Stimulated activated CD4-positive, alpha-beta T cell treated with anti-CD3 and anti-CD28 coated beads, Interleukin-1b, Interleukin-23, amount 100 ng/mL, for 1 hour (primary cell): Measurements from ENCODE around the gene MCF2.
"Not testable (repeated sequence)": the region's sequence is repeated elsewhere in the genome, so short reads cannot be mapped to it uniquely, and the experiment has no call there.

ENCODE experiments used
- DNase-seq, 2 donors: peaks; one replicate each; pipeline ENCODE4 v3.0.0-alpha.2; 2020; ENCODE audit warnings: low read depth in 2 of 2

MCF2 gene, protein sequence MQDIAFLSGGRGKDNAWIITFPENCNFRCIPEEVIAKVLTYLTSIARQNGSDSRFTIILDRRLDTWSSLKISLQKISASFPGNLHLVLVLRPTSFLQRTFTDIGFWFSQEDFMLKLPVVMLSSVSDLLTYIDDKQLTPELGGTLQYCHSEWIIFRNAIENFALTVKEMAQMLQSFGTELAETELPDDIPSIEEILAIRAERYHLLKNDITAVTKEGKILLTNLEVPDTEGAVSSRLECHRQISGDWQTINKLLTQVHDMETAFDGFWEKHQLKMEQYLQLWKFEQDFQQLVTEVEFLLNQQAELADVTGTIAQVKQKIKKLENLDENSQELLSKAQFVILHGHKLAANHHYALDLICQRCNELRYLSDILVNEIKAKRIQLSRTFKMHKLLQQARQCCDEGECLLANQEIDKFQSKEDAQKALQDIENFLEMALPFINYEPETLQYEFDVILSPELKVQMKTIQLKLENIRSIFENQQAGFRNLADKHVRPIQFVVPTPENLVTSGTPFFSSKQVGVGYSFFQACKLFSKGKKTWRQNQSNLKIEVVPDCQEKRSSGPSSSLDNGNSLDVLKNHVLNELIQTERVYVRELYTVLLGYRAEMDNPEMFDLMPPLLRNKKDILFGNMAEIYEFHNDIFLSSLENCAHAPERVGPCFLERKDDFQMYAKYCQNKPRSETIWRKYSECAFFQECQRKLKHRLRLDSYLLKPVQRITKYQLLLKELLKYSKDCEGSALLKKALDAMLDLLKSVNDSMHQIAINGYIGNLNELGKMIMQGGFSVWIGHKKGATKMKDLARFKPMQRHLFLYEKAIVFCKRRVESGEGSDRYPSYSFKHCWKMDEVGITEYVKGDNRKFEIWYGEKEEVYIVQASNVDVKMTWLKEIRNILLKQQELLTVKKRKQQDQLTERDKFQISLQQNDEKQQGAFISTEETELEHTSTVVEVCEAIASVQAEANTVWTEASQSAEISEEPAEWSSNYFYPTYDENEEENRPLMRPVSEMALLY

DNA sequence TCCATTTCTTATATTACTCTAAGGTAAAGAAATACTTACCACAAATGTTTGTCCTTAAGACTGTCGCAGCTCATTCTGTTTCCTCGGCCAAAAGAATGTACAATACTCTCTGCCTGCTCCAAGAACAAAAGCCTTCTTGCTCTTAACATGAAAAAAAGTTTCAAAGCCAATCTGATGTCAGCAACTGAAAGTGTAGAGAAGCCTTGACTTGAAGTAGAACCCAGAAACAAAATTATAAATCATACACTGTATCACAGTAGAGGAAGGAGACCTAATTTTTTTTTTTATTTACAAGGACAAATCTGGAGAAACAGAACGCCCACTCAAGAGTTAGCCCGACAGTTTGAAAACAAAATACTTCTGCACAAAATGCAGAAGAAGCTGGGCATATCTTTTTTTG lies at the start of gene MCF2:
Gene MCF2, minus strand, starts transcription at position 101 of the 400 bp plus-strand sequence. CDS start 56,423 bp downstream, outside the sequence.
- no peak for DNase-seq

DNA sequence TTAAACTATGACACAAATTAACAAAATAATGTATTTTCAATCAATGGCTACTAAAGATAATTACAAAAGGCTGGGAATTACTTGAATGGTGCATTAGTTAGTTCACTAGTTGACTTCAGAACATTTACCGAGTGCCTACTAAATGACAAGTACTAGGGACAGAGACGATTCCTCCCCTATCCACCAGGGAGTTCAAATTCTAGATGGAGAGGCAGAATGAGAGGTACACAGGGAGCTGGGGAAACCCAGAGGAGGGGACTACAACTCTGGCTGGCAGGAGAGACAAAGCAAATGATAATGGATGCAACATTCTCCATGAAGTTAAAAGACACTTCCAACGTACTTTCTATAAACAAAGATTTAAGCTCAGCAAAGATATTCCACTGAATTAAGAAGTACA lies 43.1 kb upstream of the MCF2 start:
- DNase-seq = no peak

DNA sequence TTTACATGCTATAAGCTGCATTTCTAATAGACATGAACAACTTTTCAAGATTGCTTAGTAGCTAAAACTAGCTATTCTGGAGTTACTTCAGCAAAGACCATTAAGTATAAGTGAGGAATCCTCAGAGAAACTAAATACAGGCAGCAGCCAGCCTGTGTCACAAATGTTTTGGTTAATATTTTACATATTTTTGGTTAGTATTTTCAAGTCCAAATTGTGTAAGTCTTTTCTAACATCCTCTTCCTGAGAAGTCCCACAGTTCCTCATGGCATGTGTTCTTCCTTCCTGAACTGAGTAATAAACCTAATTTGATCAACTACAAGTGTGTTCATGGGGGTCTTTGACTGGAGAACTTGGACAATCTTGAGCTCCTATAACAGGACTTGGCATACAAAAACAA lies 42.4 kb upstream of the MCF2 start:
- DNase-seq = no peak

DNA sequence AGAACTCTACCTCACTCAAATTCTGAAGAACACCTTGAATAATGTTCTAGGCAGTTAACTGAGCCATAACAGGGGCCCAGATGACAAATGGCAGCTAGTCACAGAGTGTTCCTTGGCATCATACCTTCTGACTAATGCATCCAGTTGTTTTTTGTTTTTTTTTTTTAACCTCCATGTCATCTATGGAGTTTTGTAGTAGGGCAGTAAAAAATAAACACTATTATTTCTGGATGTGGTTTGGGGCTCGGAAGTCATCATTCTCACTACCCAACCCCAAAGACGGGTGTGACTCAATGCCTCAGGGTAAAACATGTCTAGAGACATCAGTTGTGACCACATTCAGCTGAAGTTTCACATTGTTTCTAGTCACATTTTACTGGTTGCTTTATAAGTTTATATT lies 31.2 kb upstream of the MCF2 start:
- DNase-seq = no peak

DNA sequence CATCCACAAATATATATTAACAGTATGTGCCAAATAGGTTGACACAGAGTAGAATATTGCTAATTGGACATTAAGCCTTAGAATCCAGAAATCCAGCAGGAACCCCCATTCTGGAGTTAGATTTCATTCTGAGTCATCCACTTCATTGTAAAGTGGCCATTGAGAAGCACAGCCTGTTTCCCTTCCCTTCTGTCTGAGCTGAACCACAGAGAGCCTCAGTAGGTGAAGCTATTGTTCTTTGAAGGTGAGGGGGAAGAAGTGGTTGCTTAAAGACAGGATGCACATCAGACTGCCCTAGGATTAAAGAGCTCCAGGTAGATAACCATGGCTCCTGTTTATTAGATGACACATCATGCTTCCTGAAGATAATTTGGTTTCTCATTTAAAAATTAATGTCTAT lies 30.6 kb upstream of the MCF2 start:
- DNase-seq = no peak

DNA sequence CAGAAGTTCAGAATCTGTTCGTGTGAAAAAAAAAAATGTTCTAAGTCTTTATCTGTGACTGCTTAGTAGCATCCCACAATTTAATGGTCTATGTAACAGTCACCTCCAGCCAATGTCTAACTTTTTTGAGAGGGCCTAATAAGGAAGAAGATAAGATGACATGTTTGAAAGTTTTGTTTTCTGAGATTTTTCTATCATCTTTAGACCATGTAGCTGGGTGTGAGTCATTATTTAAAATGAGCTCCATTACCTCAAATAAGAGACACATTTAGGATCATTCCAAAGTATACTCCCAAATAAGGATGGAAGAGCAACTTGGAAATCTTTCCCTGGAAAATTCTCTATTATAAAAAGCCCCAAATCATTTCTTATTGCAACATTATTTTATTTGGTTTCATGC lies 28.2 kb upstream of the MCF2 start:
- no peak for DNase-seq

DNA sequence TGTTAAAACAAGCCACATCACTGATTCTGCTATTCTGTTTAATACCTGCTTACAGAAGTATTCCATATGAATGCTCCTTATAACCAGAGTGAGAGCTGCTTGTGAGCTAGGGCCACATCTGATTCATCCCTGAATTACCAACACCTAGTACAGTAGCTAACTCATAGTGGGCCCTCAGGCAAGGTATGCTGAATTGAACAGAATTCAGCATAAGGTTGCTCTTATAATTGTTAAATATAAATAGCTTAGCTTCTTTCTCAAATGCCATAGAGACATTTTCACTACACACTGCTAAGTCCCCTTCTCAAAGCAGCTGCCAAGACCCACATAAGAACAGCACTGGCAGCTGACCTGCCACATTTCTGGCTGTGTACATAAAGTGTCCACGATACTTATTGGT lies 27.0 kb upstream of the MCF2 start:
- no peak for DNase-seq

DNA sequence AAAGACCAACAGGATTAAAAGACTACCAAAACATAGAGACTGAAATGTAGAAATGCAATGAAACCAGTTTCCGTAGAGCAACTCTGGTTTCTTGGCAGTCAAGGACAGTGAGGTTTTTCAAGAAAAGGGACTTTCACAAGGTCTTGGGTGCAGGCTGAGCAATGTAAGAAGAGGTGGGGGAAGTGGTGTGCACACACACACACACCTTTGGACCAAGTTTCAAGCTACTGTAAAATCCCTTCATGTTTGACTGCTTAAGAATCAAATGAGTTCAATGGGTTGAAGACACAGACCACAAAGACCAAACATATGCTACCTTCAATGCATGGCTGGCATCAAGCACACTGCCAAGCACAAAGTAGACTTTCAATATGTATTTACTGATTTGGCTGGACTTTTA lies 17.8 kb upstream of the MCF2 start:
- no peak for DNase-seq

DNA sequence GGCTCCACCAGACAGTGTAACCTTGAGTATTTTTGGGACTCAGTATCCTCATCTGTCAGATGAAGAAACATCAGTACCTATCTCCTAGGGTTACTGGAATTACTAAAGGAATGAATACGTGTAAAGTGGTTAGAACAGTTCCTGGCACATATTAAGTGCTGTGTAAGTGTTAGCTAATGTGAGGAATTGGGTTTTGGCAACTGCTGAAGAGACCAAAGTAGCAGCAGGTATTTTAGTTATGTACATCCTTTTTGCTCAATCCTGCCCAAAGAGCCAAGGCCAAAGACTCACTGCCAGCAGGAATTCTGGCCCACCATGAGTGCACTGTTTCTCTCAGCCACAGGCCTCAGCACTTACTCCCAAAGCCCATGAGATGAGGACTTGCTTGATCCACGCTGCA lies 16.7 kb upstream of the MCF2 start:
- no peak for DNase-seq

DNA sequence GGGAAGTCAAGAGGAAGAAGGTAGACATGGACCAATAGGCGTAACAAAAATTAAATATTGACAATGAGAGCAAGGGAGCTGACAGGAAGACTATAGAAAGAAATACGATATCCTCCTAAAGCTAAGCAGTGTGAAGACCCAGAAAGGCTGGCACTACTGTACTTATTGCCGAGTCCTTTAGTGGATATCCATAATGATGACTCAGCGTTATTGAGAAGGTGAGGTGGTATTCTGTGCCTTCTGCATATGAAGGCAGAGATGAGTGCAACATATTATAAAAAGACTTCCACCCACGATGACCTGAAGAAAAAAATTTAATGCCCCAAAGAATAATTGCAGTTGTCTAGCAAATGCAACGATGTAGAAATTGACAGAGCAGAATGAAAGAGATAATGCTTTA lies 13.0 kb upstream of the MCF2 start:
- DNase-seq = no peak

DNA sequence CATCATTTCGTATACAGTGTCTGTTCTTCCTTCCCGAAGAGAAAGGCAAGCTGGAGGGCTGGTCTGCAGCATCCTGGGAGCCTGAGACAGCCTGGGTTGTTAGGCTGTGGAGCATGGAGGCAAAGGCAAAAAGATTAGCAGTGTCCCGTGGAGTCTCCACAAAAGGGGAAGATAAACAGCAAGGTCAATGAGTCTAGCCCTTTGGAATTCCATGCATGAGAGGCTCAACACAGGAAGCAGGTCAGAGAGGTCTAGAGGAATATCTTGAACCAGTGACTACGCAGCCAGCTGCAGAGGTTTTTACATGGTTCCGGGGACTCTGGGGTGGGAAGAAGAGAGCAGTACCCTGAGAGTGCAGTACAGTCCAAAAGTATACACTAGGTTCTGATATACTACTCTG lies 12.2 kb upstream of the MCF2 start:
- DNase-seq = no peak

DNA sequence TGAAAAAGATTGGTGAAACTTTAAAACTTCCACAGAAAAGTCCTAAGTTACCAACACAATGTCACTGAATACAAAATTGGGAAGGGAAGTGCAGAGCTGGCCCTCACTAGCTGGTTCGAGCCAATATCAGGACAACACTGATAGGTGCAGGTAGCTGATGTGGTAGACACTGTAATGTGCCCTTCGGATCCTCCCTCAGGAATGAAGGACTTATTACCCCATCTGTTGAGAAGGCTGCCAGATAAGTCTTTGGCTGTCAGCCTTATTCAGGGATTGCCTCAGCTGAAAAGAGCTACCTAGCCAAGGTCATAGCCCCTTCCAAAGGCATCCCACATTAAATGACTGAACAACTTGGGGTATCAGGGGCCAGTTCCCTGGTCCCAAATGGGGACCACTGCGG lies 5.3 kb downstream of the MCF2 start:
- DNase-seq = no peak

DNA sequence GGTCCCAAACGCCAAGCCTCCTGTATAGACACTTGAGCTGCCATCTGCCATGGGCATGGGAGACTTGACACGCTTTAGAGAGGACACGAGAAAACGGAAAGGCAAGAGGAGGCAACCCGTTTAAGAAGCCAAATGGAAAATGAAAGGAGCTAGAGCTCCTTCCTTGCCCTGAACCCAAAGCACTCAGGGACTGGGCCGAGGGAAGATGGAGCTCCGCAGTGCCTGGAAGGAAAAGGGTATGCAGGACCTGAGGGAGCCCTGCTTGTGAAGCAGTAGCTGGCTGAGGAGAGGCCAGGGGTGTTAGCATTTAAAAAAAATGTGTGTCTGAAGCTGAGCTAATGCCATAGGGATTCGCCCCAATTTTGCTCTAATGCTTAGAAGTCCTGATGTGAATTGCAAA lies 15.1 kb downstream of the MCF2 start:
- no peak for DNase-seq

DNA sequence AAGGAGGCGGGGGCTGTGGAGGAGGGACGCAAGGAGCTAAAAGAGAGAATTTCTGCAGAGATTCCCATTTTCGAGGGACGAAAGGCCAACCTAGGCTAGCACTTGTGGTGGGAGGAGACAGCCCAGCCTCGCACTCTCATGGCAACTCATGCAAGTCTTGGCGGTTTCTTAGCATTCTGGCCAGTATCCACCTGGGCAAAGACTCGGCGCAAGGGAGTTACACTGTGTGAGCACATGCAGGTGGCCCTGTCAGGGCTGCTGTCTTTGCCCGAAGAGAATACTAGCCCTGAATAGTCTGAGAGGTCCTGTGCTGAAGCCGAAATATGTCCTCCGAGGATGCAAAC lies 15.5 kb downstream of the MCF2 start:
- DNase-seq = no peak

DNA sequence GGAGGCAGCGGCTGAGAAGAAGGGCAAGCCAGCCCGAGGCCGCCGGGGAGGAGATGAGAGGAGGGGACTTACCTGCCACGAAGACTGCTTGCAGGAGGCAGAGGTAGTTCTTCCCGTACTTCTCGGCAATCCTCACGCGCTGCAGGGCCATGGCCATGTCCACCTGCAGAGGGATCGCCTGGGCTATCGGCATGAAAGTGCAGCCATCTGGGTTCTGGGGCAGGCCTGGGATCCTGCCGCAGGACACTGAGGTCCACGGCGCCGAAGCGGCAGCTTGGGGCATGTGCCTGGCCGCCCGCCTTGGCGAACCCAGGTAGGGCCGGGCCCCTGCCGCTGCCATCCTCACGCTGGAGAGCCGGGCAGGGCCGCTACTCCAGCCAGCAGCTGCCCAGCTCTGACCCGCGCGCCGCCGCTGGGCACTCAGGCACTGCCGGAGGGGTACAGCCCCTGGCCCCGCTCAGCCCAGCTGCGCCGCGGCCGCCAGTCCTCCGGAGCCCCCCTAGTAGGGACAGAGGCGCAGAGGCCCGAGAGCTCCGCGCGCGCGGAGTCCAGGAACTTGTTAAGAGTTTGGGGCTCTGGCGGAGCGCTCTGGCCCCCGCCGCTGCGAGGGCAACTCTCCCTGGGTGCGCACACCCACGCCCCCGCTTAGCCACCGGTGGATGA lies 16.0 kb downstream of the MCF2 start:
- no peak for DNase-seq

DNA sequence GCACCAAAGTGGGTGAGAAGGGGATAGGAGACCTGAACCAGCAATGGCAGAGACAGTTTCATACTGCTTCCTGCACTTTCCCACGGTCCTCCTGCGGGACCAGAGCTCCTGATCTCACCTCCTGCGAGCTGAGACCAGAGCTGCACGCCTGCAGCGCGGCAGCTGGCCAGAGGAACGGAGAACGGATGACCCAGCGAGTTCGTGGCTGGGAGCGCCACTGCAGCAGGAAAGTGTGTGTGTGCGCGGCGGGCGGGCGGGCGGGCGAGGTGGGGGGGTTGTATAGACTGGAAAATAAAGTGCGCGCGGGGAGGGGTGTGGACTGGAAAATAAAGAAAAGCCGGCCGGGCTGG lies 16.5 kb downstream of the MCF2 start:
- no peak for DNase-seq

DNA sequence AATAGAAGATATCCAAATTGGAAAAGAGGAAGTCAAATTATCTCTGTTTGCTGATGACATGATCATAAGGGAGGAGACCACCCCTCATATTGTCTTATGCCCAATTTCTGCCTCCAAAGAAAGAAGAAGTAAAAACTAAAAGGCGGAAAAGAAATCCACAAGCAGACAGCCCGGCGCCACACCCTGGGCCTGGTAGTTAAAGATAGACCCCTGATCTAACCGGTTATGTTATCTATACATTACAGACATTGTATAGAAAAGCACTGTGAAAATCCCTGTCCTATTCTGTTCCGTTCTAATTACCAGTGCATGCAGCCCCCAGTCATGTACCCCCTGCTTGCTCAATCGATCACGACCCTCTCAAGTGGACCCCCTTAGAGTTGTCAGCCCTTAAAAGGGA lies 22.8 kb downstream of the MCF2 start:
- DNase-seq = not testable (repeated sequence)

DNA sequence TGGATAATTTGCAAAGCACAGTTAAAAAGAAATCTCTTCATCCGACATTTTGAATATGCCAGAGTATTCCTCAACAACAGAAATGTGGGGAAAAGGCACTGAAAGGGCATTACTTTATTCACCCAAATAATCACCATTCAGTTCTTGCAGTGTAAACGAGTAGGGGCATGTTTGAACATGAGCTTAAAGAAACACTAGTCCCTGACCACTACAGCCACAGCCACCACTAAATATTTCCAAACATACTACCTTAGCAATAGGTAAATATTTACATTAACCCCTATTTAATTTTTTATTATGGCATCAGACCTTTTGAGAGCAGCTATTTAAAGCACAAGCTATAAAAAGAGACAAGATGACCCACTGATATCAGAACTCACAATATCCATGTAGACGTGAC lies 27.6 kb downstream of the MCF2 start:
- DNase-seq = no peak

DNA sequence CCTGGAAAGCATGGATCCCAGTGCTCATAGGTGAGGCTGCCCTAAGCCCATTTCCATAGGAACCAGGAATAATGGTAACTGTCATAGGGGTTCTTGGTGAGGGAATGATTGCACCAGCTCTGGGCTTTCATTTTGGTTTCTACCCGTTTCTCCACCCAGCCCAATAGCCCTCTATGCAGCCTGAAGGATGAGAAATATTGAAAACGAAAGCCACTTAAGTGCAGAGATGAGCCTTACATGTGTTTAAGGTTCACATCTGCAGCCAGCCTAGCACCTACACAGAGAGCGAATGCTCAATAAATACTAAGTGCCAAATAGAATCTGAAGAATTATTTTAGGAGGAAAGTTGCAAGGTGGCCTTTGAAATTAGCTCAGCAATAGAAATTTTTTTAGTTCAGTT lies 60.4 kb downstream of the MCF2 start:
- no peak for DNase-seq

DNA sequence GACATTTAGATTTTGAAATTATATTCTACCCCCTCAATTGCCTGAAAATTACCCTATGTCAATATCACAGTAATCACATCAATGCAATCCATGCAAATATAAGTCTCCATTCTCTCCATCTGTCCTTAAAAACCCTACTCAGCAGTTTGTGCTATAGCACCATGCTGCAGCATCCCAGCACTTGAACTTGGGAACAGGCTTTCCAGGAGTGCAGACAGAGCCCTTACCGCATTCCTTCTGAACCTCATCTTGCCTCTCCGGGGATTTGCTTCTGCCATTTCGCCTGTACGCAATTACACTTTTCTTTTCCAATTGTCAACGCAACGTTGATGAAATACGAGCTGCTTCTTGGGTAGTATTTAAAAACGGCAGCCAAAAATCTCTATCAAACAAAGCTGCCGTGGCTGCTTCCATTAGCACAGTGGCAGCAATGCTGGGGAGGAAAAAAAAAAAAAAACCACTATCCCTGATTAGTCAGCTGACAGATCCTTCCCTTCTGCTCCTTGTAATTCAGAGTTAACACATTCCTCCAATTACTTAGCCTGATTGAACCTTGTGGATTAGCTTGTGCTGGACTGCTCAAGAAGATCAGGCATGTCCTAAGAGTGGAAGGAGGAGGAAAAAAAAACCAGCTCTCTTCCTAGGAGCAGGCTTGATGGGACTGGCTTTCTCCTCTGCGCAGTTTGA lies 65.6 kb downstream of the MCF2 start:
- no peak for DNase-seq

DNA sequence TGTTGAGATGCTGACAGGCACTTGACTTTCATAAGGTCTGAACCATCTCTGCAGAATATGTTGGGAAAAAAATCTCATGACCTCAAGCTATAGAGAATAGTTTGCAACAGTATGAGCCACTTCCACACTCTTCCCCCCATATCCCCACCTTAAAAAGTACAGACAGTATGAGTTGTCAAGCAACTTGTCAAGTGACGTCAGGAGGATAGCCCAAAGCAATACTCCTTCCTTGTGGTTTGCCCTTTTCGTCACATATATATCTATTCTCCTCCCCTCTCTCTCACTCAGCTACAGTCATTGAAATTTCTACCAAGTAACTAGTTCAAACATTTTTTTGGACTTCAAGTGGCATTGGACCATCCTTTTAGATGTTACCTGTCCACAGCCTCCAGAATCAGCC lies 67.7 kb downstream of the MCF2 start:
- no peak for DNase-seq

DNA sequence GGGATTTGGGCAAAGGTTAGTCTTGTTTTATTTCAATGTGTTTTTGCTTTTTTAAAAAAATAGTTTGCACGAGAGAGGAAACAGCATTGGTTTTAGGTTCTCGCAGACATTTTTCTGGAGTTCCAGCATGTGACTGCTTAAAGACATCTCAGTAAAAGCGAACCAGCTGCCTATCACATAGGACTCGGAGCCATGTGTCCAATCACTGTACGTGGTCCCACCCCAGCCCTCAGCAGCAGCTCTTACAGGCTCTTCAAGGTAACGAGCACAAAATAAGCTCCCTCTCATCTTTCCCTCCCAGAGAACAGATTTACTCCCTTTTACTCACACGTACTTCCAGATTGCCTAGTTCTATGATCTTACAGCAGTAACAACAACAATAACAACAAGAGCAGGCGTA lies 68.7 kb downstream of the MCF2 start:
- no peak for DNase-seq
